ENCODE data around the gene SCGB1D1.

- TF ChIP-seq EZH2 (IDR thresholded peaks at IDR 0.05; ENCODE audit: low read depth) (no peak), CTCF (conservative IDR thresholded peaks at IDR 0.05) (no peak)
Observed at GRCh38 chr11:62241095-62241494, 51.1 kb downstream of the SCGB1D1 start.
